GM12874 (cell line): ENCODE results near the gene RFX4.

ENCODE experiments used
- CTCF ChIP-seq: IDR thresholded peaks from 2 replicates; pipeline ENCODE4 v1.5.1; 2011; ENCODE audit warnings: low read depth, mild to moderate bottlenecking, control low read depth, low read length, moderate library complexity; ENCODE audit not compliant: insufficient read depth

The RFX4 gene

DNA sequence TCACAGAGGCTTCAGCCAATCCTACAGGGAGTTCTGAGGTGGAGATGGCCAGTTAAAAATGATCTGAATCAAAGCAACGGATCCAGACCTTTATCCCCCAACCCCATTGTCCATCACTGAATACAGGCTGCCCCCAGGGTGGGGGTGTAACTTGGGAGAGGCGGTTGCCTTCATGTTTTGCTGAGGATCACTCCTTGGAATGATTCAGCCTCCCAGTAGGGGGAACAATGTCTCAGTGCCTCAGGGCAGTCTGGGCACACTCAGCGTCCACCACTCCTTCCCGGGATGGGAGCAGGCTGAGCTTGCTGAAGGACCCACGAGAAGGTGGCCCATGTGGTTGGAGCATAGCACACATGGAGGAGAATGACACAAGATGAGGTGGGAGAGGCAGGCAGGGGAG lies 60.2 kb downstream of the RFX4 start:
- no peak for TF ChIP-seq CTCF

DNA sequence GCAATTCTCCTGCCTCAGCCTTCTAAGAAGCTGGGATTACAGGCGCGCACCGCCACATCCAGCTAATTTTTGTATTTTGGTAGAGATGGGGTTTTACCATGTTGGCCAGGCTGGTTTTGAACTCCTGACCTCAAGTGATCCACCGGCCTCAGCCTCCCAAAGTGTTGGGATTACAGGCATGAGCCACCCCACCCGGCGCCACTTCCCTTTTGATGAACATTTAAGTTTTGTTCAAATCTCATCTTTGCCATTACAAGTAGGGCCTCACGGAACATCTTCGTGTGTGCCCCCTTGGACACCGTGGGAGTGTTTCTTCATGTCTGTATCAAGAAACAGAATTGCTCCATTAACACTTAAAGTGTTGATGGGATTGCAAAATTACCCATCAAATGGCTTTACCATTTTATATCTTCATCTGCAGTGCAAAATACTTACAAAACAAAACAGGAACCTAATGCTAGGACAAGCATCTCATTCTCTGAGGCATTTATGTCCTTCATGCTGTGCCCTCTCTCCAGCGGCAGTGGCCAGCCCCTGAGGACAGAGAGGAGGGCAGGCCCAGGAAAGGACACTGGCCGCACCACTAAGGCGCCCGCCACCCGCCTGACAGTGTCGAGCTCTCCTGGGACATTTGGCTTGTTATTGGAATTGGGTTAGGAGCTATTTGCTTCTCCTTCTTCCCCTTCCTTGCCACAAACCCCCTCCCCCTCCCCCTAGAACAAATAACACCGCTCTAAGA lies 61.7 kb downstream of the RFX4 start:
- no peak for TF ChIP-seq CTCF

- no peak for TF ChIP-seq CTCF
Observed at GRCh38 chr12:106645074-106645421, 62.2 kb downstream of the RFX4 start.

DNA sequence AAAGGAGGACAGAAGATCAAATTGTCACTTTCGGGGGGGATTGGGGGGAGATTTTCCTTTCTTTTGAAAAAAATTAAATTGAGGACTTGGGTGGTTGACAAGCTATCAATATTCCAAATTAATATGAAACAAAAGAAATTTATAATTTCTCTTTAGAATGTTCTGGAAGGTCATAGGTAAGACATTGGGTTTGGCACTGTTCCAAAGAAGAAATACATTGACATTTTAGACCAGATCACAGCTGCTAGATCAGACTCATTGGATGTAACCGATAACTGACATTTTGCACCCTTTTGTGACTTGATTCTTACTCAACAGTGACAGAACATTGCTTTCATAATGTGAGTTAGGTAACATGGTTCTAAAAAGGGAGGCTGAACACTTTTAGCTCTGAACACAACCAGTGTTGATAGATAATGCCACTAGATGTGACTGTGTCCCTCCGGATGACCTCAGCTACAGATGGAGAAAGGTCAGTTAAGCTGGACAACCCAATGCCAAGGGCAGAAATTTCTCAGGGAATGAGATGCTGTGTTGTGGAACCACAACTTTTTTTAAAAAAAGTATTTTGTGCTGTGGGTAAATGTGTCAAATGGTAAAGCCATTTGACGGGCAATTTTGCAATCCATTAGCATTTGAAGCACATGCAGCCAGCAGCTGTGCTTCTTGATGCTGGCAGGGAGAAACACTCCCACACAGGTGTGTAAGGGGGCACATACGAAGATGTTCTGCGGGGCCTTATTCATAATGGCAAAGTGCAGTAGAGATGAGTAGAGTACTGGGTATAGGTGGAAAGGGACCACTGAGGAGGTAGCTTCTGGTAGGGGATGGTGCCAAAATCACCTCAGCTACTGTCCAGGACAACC lies 62.9 kb downstream of the RFX4 start:
- TF ChIP-seq CTCF: no peak

DNA sequence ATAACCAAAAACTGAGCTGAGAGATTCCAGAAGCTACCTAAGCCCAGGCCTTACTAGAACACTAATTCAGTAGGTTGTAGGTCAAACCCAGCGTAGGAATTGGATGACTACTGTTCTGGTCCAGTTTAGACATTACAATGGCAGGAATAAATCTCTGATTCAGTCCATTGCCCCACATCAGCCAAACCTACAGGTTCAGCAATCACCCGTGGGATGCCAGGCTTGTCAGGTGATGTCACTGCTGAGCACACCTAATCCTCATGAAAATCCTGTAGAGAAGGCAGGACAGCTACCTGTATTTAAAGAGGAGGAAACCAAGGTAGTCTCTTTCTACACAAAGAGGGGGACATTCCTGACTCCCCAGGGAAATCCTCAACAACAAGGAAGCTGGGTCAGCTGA lies 63.7 kb downstream of the RFX4 start:
- no peak for TF ChIP-seq CTCF

DNA sequence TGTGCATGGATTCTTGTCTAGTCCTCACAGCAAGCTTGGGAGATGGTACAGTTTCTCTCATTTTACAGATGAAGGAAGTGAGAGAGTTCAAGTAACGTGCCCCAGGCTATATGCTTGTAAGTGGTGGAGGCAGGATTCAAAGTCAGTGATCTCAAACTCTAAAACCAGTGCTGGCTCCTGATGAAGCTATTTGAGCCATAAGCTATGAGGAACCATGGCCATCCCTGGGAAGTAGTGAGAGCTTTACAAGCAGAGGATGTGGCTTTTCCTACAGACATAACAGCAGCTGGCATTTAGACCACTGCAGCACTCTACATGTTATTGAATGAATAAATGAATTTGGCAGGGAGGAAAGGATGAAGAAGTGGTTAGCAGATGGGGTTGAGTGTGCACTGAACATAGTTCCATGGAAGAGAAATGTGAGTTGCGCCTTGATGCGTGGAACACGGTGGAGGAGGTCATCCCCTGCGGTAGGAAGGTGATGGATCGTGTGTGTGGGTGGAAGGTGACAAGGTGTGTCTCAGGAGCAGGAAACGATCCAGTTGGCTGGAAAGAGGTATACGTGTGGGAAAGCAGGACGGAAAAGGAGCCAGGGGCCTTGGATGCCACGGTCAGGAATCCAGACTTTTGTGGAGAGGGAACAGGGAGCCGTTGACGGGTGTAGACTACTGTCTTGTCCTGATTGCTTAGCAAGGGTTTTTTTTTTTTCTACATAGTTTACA lies 65.2 kb downstream of the RFX4 start:
- TF ChIP-seq CTCF: no peak

DNA sequence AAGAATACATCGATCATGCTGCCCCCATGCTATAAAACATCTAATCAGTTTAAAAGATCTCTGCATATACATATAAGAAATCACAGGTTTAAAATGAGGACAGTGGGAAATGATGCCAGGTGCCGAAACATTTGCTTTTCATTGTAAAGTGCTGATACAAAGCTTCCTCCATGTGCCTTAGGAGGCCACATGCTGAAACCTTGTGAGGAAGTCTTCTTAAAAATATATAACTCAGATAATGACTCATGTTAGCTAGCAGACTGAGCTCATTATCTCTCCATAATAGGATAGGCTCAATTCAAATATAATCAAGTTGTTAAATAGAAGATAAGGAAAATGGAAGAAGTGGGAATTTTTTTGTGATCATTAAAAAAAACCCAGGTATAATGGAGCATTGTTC lies 65.9 kb downstream of the RFX4 start:
- no peak for TF ChIP-seq CTCF
